ENCODE results near the gene SPATC1L. TPM values are rescaled to one million over a fixed set of nuclear protein-coding genes. Genes with fewer than 3 reads are reported as not detected.

SPATC1L gene
- total and polyA plus RNA-seq, 4 experiments from 2014 or later: 6.0 to 6.9 (median 6.6) TPM

DNA sequence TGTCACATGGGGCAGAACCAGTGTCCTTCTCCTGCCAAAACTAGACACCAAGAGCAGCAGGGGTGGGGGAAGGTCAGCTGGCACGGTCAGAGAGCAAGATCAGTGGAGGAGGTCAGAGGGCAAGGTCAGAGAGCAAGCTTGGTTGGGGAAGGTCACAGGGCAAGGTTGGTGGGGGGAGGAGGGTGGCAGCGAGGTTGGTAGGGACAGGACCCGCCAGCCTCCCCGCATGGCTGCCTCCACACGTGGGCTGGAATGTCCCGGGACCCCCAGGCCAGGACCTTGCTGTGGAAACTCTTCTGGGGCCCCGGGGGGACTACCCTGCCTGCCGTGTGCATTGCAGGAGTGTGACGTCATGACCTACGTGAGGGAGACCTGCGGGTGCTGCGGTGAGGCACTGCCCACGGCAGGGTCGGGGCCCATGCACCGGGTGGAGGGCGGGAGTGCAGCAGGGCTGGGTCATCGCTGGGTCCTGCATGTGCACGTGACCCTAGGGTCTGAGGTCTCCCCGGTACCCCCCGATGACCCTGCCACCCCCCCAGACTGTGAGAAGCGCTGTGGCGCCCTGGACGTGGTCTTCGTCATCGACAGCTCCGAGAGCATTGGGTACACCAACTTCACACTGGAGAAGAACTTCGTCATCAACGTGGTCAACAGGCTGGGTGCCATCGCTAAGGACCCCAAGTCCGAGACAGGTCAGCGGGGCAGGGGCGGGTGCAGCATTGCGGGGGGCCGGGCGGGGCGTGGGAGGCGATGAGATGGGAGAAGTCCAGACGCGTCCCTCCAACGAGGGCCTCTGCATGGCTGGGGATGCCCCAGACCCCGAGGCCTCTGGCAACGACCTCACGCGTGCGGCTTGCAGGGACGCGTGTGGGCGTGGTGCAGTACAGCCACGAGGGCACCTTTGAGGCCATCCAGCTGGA lies 59.1 kb downstream of the SPATC1L start:
- H3K27me3 Mint-ChIP-seq: no peaks in the 10 kb centered on the region
- Histone ChIP-seq H3K4me1 (ENCODE audit: insufficient read depth, low read length) (no peaks in the 10 kb centered on the region), H3K9me3 (ENCODE audit: control insufficient read depth in 1 of 2, low read length in 2 of 2) (no peaks in the 10 kb centered on the region), H3K27me3 (ENCODE audit: insufficient read depth, low read length) (no peaks in the 10 kb centered on the region), H3K27ac (ENCODE audit: low read depth, low read length) (no peak overlapping the region), H3K4me3 (ENCODE audit: low read length in 2 of 2) (no peak overlapping the region), H3K36me3 (ENCODE audit: insufficient read depth, low read length) (no peaks in the 10 kb centered on the region)
- H3K9me3 Mint-ChIP-seq: no peaks in the 10 kb centered on the region
- DNase-seq: peak in 1 of 5 donors; percentile 24
- H3K4me3 Mint-ChIP-seq: no peak overlapping the region
- ChIA-PET CTCF (ENCODE audit: partially characterized antibody) (no interaction called here), POLR2A (ENCODE audit: partially characterized antibody) (no interaction called here)
- no peak overlapping the region for H3K27ac Mint-ChIP-seq
- H3K4me1 Mint-ChIP-seq: peaks cover 0 to 6% (median 0%) of the 10 kb centered on the region in 4 donors
- intact Hi-C loops (cut with micrococcal nuclease): no loop called here
- no peaks in the 10 kb centered on the region for H3K36me3 Mint-ChIP-seq

DNA sequence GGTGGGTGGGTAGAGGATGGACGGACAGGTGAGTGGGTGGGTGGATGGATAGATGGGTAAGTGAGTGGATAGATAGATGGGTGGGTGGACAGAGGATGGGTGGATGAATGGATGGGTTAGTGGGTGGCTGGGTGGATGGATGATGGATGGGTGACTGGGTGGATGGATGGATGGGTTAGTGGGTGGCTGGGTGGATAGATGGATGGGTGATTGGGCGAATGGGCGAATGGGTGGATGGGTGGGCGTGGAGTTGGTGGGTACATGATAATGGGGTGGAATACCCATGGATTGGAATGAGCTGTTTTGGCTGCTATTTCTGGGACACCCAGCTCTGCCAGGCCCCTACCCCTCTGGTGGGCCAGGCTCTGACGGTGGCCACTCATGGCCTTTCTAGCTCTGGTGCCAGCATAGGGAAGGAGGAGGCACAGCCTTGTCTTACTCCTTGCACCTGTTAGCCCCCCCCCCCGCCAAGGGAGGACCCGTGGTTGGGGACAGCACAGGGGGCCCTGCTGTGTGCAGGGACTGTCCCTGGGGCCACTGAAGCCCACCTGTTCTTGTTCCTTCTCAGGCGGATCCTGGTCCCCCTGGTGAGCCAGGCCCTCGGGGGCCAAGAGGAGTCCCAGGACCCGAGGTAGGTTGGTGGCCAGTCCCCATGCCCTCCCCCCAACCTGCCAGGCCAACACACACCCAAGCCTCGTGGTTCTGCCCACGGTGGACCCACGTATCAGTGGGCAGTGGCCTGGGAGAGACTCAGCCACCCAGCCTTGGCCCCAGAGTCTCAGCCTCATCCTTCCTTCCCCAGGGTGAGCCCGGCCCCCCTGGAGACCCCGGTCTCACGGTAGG lies 60.0 kb downstream of the SPATC1L start:
- ChIA-PET CTCF (ENCODE audit: partially characterized antibody) (no interaction called here), POLR2A (ENCODE audit: partially characterized antibody) (no interaction called here)
- DNase-seq: peak in 1 of 5 donors; percentile 4
- no peaks in the 10 kb centered on the region for H3K9me3 ChIP-seq (ENCODE audit: control insufficient read depth in 1 of 2, low read length in 2 of 2)
- intact Hi-C loops (cut with micrococcal nuclease): no loop called here
- no peaks in the 10 kb centered on the region for H3K36me3 ChIP-seq (ENCODE audit: insufficient read depth, low read length)
- no peaks in the 10 kb centered on the region for H3K4me1 ChIP-seq (ENCODE audit: insufficient read depth, low read length)
- Mint-ChIP-seq H3K27me3 (no peaks in the 10 kb centered on the region), H3K4me3 (no peak overlapping the region), H3K4me1 (peaks cover 0 to 6% (median 0%) of the 10 kb centered on the region in 4 donors), H3K36me3 (no peaks in the 10 kb centered on the region), H3K9me3 (no peaks in the 10 kb centered on the region), H3K27ac (no peak overlapping the region)
- no peak overlapping the region for H3K4me3 ChIP-seq (ENCODE audit: low read length in 2 of 2)
- no peak overlapping the region for H3K27ac ChIP-seq (ENCODE audit: low read depth, low read length)
- no peaks in the 10 kb centered on the region for H3K27me3 ChIP-seq (ENCODE audit: insufficient read depth, low read length)

DNA sequence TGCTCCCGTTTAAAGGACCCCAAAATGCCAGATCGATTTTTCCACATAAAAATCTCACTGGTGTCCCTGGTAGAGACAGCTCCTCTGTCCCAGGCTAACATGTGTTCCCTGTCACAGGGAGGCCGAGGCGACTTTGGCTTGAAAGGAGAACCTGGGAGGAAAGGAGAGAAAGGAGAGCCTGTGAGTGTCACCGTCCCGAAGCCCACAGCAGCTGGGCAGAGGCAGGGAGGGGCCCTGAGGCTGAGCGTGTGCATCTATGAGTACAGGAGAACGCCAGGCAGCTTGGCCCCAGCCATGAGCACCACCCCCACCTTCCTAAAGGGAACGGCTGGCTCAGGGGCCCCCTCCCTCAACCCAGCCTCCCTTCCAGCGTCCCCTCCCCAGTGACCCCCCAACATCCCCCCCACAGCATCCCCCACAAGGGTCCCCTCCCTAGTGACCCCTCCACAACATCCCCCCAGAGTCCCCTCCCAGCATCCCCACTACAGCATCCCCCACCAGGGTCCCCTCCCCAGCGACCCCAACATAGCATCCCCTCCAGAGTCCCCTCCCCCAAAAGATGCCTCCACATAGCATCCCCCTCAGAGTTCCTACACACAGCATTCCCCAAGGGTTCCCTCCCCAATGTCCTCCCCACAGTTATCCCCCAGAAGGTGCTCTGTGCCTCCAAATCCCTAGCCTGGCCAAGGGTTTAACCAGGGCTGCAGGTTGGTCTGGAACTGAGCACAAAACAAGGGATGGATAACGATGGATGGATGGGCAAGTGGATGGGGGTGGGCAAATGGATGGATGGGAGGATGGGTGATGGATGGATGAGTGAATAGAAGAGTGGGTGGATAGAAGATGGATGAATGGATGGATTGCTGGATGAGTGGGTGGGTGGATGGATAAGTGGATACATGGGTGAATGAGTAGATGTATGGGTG lies 61.2 kb downstream of the SPATC1L start:
- no peaks in the 10 kb centered on the region for H3K36me3 ChIP-seq (ENCODE audit: insufficient read depth, low read length)
- DNase-seq: peak in 1 of 5 donors; percentile 6
- no peaks in the 10 kb centered on the region for H3K9me3 ChIP-seq (ENCODE audit: control insufficient read depth in 1 of 2, low read length in 2 of 2)
- intact Hi-C loops (cut with micrococcal nuclease): no loop called here
- no peaks in the 10 kb centered on the region for H3K9me3 Mint-ChIP-seq
- H3K27me3 Mint-ChIP-seq: no peaks in the 10 kb centered on the region
- H3K36me3 Mint-ChIP-seq: no peaks in the 10 kb centered on the region
- ChIA-PET POLR2A (ENCODE audit: partially characterized antibody) (no interaction called here), CTCF (ENCODE audit: partially characterized antibody) (no interaction called here)
- H3K27ac Mint-ChIP-seq: no peak overlapping the region
- no peaks in the 10 kb centered on the region for H3K27me3 ChIP-seq (ENCODE audit: insufficient read depth, low read length)
- no peaks in the 10 kb centered on the region for H3K4me1 ChIP-seq (ENCODE audit: insufficient read depth, low read length)
- no peak overlapping the region for H3K27ac ChIP-seq (ENCODE audit: low read depth, low read length)
- H3K4me1 Mint-ChIP-seq: peaks cover 0 to 5% (median 0%) of the 10 kb centered on the region in 4 donors
- no peak overlapping the region for H3K4me3 Mint-ChIP-seq
- H3K4me3 ChIP-seq (ENCODE audit: low read length in 2 of 2): no peak overlapping the region

- Histone ChIP-seq H3K36me3 (ENCODE audit: insufficient read depth, low read length) (no peaks in the 10 kb centered on the region), H3K4me1 (ENCODE audit: insufficient read depth, low read length) (no peaks in the 10 kb centered on the region), H3K9me3 (ENCODE audit: control insufficient read depth in 1 of 2, low read length in 2 of 2) (no peaks in the 10 kb centered on the region), H3K27me3 (ENCODE audit: insufficient read depth, low read length) (no peaks in the 10 kb centered on the region), H3K27ac (ENCODE audit: low read depth, low read length) (no peak overlapping the region), H3K4me3 (ENCODE audit: low read length in 2 of 2) (no peak overlapping the region)
- H3K9me3 Mint-ChIP-seq: no peaks in the 10 kb centered on the region
- no peak for DNase-seq
- H3K27me3 Mint-ChIP-seq: no peaks in the 10 kb centered on the region
- intact Hi-C loops (cut with micrococcal nuclease): no loop called here
- CTCF ChIA-PET (ENCODE audit: partially characterized antibody): no interaction called here
- POLR2A ChIA-PET (ENCODE audit: partially characterized antibody): no interaction called here
- H3K4me1 Mint-ChIP-seq: no peaks in the 10 kb centered on the region
- no peaks in the 10 kb centered on the region for H3K36me3 Mint-ChIP-seq
- H3K4me3 Mint-ChIP-seq: no peak overlapping the region
- no peak overlapping the region for H3K27ac Mint-ChIP-seq
These were observed 62.0 kb downstream of the SPATC1L start for GRCh38 chr21:46122237-46122671.

- no peaks in the 10 kb centered on the region for H3K27me3 ChIP-seq (ENCODE audit: insufficient read depth, low read length)
- intact Hi-C loops (cut with micrococcal nuclease): no loop called here
- H3K4me1 ChIP-seq (ENCODE audit: insufficient read depth, low read length): no peaks in the 10 kb centered on the region
- DNase-seq: peak in 1 of 5 donors; percentile 28
- no peaks in the 10 kb centered on the region for H3K4me1 Mint-ChIP-seq
- H3K9me3 ChIP-seq (ENCODE audit: control insufficient read depth in 1 of 2, low read length in 2 of 2): no peaks in the 10 kb centered on the region
- H3K36me3 Mint-ChIP-seq: no peaks in the 10 kb centered on the region
- H3K27ac ChIP-seq (ENCODE audit: low read depth, low read length): no peak overlapping the region
- peaks cover 0 to 1% (median 0%) of the 10 kb centered on the region in 8 donors for H3K9me3 Mint-ChIP-seq
- no peak overlapping the region for H3K4me3 ChIP-seq (ENCODE audit: low read length in 2 of 2)
- no peaks in the 10 kb centered on the region for H3K36me3 ChIP-seq (ENCODE audit: insufficient read depth, low read length)
- CTCF ChIA-PET (ENCODE audit: partially characterized antibody): no interaction called here
- POLR2A ChIA-PET (ENCODE audit: partially characterized antibody): no interaction called here
- no peak overlapping the region for H3K4me3 Mint-ChIP-seq
- H3K27ac Mint-ChIP-seq: no peak overlapping the region
- no peaks in the 10 kb centered on the region for H3K27me3 Mint-ChIP-seq
These were observed 62.7 kb downstream of the SPATC1L start for GRCh38 chr21:46121286-46122221.

DNA sequence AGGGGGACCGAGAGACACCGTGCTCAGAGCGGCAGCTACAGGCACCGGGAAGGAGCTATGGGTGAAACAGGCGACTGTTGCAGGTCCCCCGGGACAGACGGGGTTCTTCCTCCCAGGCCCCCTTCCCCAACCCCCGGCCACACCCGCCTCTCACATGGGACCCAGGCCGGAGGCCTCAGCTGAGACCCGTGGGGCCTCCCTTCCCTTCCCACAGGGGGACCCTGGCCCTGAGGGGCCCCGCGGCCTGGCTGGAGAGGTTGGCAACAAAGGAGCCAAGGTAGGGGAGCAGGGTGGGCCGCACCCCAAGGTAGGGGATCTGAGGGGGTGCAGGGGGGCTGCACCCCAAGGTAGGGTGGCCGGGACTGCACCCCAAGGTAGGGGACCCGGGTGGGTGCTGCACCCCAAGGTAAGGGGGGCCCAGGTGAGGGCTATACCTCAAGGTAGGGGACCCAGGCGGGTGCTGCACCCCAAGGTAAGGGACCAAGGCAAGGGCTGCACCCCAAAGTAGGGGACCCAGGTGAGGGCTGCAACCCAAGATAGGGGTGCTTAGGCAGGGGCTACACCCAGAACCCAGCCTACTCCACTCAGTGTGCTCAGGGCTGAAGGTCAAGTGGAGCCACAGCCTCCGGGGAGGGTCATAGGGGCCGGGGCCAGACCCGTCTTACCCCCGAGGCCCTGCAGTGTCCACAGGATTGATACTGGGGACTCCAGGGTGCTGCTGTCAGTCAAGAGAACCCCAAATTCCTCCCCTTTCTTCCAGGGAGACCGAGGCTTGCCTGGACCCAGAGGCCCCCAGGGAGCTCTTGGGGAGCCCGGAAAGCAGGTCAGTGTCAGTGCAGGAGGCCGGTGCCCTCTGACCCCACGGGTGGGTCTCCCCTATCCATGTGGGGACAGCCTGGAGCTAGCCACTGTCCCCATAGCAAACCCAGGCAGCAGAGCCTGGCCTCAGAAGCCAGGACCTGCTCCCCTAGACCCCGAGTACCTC lies 63.7 kb downstream of the SPATC1L start:
- Histone ChIP-seq H3K27ac (ENCODE audit: low read depth, low read length) (no peak overlapping the region), H3K9me3 (ENCODE audit: control insufficient read depth in 1 of 2, low read length in 2 of 2) (no peaks in the 10 kb centered on the region), H3K36me3 (ENCODE audit: insufficient read depth, low read length) (no peaks in the 10 kb centered on the region), H3K27me3 (ENCODE audit: insufficient read depth, low read length) (no peaks in the 10 kb centered on the region), H3K4me3 (ENCODE audit: low read length in 2 of 2) (no peak overlapping the region), H3K4me1 (ENCODE audit: insufficient read depth, low read length) (no peaks in the 10 kb centered on the region)
- Mint-ChIP-seq H3K9me3 (peaks cover 0 to 1% (median 0%) of the 10 kb centered on the region in 8 donors), H3K36me3 (no peaks in the 10 kb centered on the region), H3K27me3 (no peaks in the 10 kb centered on the region), H3K27ac (no peak overlapping the region), H3K4me1 (no peaks in the 10 kb centered on the region), H3K4me3 (no peak overlapping the region)
- no peak for DNase-seq
- CTCF ChIA-PET (ENCODE audit: partially characterized antibody): no interaction called here
- POLR2A ChIA-PET (ENCODE audit: partially characterized antibody): no interaction called here
- intact Hi-C loops (cut with micrococcal nuclease): no loop called here
